Raji (cell line): ENCODE measurements around the gene GPR146.

ENCODE experiments used
- POLR2A ChIP-seq: IDR thresholded peaks from 2 replicates; pipeline ENCODE4 v1.6.1; 2011; ENCODE audit warnings: low read depth, low read length, control low read depth; ENCODE audit not compliant: insufficient read depth

Gene GPR146

DNA sequence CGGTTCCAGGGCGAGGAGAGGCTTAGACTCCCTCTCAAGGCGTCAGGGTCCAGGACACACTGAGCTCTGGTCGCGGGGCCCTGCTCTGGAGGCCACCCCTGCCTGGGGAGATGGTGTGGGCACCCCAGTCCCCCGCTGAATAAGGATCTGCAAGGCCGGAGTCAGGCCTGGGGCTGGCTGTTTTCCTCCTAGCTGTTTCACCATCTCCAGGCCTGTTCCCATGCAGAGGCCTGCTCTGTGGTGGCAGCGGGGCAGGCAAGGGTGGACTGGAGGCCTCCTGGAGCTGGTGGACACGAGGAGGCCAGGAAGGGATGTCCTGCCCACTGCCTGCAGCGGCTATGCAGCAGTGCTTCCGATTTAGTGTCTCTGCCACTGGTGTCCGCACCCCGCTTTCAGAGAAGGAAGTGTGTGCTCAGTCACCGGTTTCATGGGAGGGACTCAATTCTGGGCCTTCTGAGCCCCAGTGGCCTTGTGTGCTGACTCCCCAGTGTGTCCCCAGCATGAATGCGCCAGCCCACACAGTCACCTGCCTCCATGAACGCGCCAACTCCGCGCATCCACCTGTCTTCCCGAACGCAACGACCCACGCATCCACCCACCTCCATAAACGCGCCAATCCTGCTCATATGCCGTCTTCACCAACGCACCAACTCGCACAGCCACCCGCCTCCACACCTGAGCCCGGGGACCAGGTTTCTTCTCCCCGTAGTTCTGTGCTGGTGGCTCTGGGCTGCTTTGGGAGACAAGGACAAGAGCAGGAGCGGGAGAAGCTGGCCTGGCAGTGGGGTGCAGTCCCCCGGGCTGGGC, 14.5 kb upstream of the GPR146 start:
- no peak for TF ChIP-seq POLR2A

DNA sequence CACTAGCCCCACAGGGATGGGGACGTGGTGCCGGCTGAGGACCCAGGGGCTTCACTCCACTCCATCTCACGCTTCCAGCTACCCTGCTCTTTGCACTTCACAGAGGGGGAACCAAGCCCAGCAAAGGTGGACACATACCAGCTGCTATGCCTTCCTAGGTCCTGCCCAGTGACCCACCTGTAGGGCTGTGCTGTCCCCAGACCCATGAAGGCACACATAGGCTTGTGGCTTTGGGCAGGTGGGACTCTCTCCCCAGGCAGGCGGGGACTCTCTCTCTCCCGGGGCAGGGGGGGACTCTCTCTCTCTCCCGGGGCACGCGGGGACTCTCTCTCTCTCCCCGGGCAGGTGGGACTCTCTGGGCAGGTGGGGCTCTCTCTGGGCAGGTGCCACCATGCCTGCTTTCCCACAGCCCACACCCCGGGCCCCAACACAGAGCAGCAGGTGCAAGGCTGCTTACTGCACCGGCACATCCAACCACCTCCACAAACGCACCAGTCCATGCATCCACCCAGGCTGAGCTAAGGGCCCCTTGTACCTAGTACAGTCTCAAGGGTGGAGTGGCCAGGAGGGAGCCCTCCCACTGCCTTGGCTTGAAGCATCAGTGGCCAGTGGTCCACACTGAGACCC, 13.8 kb upstream of the GPR146 start:
- no peak for TF ChIP-seq POLR2A

DNA sequence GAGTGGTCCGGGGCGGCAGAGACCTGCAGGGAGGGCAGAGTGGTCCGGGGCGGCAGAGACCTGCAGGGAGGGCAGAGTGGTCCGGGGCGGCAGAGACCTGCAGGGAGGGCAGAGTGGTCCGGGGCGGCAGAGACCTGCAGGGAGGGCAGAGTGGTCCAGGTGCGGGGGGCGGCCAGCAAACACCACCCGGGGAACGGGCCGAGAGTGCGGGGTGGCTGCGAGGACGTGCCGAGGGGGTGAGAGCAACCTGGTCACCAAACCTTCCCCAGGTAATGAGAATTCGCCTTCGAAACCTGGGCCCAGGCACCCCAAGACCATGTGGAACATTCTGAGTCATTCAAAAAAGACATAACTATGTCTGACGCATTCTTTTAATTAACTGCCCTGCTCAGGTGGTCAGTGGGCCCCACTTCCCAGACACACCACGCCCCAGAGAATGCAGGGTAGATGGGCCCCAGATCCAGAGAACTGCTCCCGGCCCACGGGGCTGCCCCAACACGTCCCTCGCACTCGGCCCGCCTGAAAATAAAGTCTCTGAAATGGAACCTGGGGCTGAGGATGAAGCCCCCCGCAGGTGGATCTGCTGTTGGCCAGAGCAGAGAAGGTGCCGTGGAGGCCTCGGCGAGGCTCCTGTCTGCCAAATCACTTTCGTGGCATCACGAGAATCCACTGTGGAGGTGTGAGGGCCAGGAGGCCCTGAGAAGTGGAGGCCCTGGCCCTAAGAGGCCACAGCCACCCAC, 12.5 kb upstream of the GPR146 start:
- no peak for TF ChIP-seq POLR2A

DNA sequence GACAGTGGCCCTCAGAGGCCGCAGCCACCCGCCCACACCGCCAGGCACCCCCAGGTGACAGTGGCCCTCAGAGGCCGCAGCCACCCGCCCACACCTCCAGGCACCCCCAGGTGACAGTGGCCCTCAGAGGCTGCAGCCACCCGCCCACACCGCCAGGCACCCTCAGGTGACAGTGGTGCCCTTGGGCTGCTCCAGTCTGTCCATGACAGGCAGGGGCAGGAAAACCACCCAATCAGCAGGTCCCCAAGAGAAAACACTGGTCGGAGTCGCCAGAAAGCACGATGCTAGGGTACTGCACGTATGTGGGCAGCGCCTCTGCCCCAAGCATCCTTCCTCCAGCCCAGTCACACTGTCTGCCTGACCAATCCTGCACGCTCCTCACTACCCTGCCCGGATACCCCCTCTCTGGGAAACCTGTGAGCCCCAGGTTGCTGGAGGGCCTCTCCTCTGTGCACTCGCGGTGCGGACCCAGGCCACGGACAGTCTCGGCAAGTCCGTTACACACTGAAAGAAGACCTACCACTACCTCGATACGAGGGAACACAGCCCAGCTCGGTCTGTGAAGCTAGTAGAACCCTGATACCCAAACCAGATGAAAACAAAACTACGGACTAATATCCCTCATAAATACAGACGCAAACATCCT, 11.7 kb upstream of the GPR146 start:
- TF ChIP-seq POLR2A = no peak

DNA sequence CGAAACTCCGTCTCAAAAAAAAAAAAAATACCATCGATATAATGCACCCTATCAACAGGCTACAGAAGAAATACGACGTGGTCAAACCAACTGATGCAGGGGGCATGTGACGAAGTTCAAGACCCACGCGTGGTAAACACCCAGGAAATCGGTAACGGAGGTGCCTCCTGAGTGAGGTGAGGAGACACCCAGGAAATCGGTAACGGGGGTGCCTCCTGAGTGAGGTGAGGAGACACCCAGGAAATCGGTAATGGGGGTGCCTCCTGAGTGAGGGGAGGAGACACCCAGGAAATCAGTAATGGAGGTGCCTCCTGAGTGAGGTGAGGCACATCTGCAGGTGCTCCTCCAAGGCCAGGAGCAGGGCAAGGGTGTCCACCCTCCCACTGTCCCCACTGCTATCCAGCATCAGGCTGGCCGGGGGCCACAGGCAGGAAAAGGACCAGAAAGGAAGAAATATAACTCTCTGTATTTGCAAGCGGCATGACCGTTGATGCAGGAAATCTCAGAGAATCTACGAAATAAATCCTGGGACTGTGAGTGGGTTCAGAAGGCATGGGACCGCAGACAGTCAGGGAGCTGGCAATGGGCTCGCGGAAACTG, 10.7 kb upstream of the GPR146 start:
- TF ChIP-seq POLR2A = no peak

DNA sequence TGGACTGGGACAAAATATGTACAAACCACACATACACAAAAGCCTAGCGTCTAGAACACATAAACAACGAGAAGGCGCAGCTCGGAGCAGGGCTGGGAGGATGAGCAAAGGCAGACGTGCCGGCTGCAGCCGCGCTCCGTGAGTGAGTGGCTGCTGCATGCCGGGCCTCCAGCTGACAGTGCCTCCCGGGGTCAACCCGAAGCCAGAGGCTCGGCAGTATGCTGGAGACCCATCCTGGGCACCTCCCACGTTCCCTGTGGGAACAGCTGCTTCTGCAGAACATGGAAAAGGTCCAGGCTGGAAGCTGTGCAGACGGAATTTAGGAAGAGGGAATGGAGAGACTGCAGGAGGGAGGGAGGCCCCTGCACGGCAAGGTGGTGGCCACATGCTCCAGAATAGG, 3.6 kb upstream of the GPR146 start:
- no peak for TF ChIP-seq POLR2A

DNA sequence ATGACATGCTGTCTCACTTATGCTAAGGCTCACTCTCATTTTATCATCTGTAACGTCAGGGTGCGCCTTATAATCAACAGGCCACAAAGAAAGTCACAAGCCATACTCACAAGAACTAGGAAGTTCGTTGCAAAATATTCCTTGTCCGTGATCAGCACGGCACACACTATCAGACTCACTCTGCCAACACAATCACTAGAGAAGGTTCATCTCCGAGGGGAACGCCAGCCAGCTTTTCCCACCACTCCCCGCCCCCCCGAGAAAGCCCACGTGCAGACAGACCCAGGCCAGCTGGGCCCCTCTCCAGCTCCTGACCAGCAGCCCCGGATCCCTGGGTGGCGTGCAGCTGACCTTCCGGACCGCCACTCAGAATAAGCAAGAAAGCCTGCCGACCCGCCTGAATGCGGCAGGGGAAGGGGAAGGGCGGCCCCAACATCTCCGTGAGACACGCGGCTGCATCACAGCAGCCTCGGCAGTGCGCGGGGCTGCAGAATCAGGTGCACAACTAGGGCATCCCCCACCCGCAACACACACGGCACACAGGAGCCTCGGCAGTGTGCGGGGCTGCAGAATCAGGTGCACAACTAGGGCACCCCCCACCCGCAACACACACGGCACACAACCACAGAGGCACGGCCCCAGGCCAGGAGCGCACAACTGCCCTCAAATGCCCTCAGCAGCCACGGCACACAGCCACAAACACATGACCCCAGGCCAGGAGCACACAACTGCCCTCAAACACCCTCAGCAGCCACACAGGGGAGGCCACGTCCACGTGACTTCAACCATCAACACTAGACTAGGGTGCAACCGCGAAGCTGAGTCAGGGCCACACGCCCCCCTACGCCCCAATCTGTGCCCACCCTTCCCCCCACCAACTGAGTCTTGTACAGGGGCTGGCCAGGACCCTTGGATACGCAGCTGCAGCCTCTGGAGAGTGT, 2.5 kb upstream of the GPR146 start:
- no peak for TF ChIP-seq POLR2A

DNA sequence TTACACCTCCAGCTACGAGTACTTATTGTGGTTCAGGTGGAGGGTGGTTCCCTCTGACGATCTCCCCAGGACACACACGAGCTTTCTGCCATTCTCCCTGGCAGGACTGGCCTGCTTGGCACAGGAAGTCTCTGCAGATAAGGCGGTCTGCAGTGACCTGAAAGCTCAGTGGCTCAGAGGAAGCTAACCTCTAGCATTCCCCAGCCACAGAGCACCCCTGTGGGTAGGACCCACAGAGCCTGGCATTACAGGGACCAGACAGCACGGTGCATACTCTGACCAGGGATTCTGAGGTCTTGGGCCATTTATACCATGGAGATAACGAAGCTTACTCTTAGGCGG, 1.9 kb upstream of the GPR146 start:
- TF ChIP-seq POLR2A = no peak

DNA sequence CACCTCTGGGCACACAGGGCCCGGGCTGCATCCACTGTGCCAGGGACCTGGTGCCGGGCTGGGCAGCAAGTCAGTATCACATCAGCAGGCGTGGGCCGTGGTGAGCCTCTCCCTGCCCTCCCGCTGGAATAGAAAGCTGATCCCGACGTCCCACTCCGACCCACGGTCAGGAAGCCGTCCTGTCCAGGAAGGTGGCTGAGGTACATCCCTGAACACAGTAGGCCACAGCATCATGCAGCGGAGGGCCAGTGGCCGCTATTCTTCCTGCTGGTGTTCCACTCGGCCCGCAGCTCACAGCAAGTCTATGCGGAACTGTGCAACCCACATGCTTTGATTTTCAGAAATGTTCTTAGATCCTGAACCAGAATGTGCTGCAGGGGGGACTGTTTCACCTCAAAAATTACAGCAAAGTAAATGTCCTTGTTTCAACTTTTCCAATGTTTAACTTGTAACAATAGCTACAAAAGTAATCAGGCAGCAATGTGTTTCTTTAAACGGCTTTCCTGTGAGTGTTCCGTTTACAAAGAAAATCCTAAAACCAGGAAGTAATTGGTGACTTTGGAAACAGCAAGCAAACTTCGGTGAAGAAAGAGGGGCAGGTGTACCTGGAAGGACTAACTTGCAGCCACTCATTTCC, 676 bp upstream of the GPR146 start:
- TF ChIP-seq POLR2A = no peak; the same call in 1 of the 2 replicates

DNA sequence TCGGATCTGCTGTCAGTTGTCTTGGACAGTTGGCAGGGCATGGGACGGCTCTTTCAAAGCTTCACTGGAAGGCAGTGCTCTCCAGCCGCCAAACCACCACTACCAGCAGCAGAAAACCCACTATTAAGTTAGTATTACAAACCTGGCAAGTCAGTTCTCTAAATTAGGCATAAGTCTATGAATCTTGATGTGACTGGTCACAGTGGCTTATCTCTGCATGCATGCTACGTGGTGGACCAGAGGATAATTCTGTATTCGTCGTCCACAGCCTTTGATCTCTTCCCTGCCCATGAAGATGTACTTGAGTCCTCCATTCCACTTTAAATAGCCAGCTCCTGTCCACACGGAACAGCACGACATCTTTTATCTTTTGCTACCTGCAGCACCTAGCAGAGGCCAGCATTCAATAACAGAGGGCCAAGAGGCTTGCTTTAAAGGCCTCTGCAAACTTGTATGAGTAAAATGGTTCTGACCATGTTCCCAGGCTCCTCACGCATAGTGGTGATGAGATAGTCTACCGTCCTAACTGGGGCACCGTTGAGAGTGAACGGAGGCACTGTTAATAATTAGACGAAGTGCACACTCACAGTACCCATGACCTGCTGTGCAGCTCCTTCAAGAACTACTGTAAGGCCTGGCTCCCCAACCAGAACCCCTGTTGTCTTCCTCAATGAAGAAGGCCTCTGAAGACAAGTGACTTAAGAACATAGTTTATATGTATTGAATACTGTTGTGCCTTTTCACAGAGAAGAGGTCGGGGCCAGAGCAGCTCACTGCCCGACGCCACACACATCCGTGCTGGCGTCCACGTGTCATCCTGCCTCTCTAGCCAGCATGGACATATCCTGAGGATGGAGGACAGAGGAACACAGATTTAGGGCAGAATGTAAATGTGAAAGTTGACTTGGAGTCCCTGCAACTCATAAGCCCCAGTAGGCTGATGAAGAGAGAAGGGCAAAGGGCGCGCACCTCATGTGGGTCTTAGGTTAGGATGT, 1.0 kb downstream of the GPR146 start:
- no peak for TF ChIP-seq POLR2A

DNA sequence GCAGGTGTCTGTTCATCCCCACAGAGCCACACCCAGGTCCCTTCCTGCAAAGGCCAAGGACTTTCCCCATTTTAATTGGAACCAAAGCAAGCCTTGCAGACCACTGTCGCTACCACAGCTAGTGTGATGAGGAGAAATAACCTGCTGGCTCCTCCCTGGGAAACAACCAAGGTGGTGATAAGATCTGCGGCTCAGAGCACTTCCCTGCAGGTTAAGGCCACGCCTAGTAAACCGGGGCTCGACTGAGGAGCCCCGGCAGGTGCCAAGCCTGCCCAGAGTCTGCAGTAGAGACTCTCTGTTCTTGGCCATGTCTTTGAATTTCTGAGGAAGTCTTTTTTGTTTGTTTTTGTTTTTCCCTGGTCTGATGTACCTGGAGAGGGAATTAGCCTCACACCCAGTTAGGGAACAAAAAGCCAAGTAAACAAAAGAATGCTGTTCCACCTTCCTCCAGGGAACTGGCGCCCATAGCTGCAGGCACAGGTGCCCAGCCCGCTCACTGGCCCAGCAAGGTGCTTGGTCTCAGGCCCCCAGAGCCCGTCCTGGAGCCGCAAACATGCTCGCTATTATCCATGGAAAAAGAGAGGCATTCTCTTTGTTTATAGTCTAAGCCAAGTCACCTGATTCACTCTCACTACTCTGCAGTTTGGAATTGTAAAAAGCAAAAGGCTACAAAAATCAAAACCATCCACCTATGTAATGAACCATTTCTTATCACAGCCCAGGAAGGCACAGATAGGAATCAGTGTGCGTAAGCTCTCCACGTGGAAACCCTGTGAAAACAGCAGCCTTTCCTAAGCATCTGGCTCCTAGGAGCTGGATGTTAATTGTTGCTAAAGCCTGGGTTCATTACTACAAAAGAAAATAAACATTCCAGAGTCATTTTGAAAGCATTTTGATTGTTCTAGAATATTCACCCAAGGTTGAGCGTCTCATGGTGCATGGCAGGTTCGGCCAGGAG, 2.7 kb downstream of the GPR146 start:
- TF ChIP-seq POLR2A = no peak
